Motor neuron (in vitro differentiated cells): ENCODE measurements around the gene S100A4. TPM values are rescaled to one million over a fixed set of nuclear protein-coding genes. Genes with fewer than 3 reads are reported as not detected.

ENCODE experiments used
- ATAC-seq, 8 experiments: fragments of 200-7000 bp; cut with Tn5 transposase; replicated peaks in 6 of 8; 2 replicates each; pipeline ENCODE4 v1.8.0; 2021; ENCODE audit warnings: mild to moderate bottlenecking in 8 of 8, moderate library complexity in 8 of 8
- H3K27ac ChIP-seq, 2 donors: fragments of 250-450 bp; sonication (Bioruptor Pico); 2 replicates each; pipeline ENCODE4 v1.9.0; 2021; ENCODE audit warnings: antibody characterized with exemption in 2 of 2, mild to moderate bottlenecking in 2 of 2, moderate library complexity in 1 of 2
- H3K4me1 ChIP-seq, 2 donors: fragments of 250-450 bp; sonication (Bioruptor Pico); replicated peaks in 1 of 2; 2 replicates each; pipeline ENCODE4 v1.6.1; 2021; ENCODE audit warnings: antibody characterized with exemption in 2 of 2, mild to moderate bottlenecking in 2 of 2, moderate library complexity in 1 of 2
- H3K4me3 ChIP-seq, 5 donors: fragments of 250-450 bp; sonication (Bioruptor Pico); 2 replicates each; pipeline ENCODE4 v1.9.0; 2021; ENCODE audit warnings: antibody characterized with exemption in 5 of 5, mild to moderate bottlenecking in 5 of 5, moderate library complexity in 4 of 5
- WGBS, 10 experiments: fragments of 450-650 bp; shearing (Covaris generic); methylation state at CpG; one replicate each; pipeline ENCODE4 v1.0.0; 2022; 5-methylcytosine and 5-hydroxymethylcytosine counted together
- in situ Hi-C, 9 experiments: fragments of 400-800 bp; cut with MboI; loops; one replicate each; pipeline ENCODE4 v1.15.0; 2021; ENCODE audit warnings: low sequenced_read_pairs in 9 of 9, low pct_unique_long_range_greater_than_20kb in 2 of 9; ENCODE audit not compliant: unreplicated experiment in 9 of 9
- total RNA-seq, 8 experiments: library from RNA; unstranded; fragments of 300-600 nt; gene quantifications; 2 replicates each; pipeline versions ENCODE4 v1.2.3 to v1.2.4, GENCODE V29; 2022

The S100A4 gene
- total RNA-seq, 8 experiments from 2014 or later: 0.93 to 1,152 (median 3.7) TPM

DNA sequence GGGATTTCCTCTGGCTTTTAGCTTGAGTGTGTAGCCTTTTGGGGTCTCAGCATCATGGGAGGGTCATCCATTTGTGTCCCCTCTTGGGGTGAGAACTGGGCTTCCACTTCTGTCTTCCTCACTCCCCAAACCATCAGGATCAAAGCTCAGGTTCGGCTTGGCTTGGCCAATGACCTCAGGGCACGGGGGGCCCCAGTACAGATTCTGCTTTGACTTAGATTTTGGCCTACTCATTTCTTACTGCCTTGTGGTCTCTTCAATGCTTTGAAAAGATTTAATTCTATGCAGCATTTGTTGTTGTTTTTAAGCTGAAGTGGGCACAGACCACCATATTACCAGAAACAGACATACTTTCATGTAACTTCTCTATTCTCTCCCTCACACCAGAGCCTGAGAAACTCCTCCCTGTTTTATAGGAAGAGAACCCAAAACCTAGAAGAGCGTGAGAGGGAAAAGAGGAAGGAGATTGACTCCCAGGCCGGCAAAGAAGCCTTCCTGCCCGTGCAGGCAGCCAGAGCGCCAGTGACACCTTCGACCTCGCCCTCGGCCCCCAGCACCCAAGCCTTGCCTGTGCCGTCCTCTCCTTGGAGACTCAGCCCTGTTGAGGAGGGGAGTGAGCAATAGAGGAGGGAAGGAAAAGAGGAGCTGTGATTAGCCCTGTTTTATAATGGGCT, 5.4 kb upstream of the S100A4 start:
- H3K4me1 ChIP-seq: peaks cover 4 to 7% of the 10 kb centered on the region in 2 donors
- ATAC-seq: no peak
- 80 to 93% (median 83%) methylated on average over 3 to 9 of the region's 10 CpGs; no CpG with 5 or more reads in 4 of the 10 experiments for WGBS, 10 experiments

DNA sequence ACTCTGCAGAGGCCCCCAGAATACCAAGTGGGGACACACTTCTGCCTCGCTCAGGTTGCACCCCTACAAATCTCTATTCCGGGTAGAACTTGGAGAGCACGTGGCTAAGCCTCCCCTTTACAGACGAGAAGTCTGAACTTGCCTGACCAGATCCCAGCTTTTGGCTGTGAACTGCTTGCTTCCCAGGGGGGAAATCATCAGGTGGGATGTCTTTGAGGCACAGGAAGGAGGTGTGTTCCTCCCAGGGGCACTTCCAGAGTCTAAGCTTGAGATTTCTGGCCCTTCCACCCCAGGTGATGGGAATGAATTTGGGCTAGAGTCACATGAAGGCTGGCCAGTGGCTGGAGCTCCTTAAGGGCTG, 4.8 kb upstream of the S100A4 start:
- in situ Hi-C loops: no loop called here
- peaks cover 8 to 13% of the 10 kb centered on the region in 2 donors for H3K4me1 ChIP-seq
- no peak for ATAC-seq
- WGBS, 10 experiments: 70 to 100% (median 87%) methylated on average over 1 to 4 of the region's 4 CpGs; no CpG with 5 or more reads in 3 of the 10 experiments
- no peak overlapping the region for H3K27ac ChIP-seq
- H3K4me3 ChIP-seq: no peak overlapping the region

More for the DNA sequence above, 5.4 kb upstream of the S100A4 start:
- in situ Hi-C loops: no loop called here
- H3K27ac ChIP-seq: no peak overlapping the region
- H3K4me3 ChIP-seq: no peak overlapping the region

DNA sequence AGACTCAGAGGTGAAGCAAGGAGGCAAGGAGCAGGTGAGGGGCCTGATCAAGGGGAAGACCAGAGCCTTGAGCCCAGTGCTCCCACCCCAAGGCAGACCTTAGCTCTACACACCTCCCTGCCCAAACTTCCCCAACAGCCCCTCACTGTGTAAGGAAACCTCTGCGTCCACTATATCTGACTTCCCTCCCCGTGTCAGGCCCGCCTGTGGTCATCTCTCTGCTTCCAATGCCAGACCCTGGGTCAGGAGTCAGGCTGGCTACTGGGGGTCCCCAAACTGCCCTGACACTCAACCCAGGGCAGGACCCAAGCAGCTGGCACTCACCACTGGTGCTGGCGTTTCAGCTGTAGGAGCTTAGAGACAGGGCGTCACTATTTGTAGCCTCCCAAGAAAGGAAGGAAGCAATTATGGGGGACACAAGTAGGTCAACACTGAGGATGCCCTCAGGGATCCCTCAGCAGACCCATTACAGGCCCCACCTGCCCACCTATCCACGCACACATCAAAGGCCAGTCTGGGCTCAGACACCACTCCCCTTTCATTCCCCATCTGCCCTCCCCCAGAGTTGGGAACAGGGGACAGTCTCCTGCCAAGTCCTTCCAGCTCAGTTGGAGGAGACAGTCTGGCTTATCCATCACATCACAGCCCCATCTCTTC, 4.3 kb upstream of the S100A4 start:
- 38 to 93% (median 79%) methylated on average over 2 to 5 of the region's 6 CpGs; no CpG with 5 or more reads in 6 of the 10 experiments for WGBS, 10 experiments
- H3K4me1 ChIP-seq: peaks cover 13 to 17% of the 10 kb centered on the region in 2 donors
- in situ Hi-C loops: no loop called here
- no peak for ATAC-seq
- no peak overlapping the region for H3K27ac ChIP-seq
- no peak overlapping the region for H3K4me3 ChIP-seq

DNA sequence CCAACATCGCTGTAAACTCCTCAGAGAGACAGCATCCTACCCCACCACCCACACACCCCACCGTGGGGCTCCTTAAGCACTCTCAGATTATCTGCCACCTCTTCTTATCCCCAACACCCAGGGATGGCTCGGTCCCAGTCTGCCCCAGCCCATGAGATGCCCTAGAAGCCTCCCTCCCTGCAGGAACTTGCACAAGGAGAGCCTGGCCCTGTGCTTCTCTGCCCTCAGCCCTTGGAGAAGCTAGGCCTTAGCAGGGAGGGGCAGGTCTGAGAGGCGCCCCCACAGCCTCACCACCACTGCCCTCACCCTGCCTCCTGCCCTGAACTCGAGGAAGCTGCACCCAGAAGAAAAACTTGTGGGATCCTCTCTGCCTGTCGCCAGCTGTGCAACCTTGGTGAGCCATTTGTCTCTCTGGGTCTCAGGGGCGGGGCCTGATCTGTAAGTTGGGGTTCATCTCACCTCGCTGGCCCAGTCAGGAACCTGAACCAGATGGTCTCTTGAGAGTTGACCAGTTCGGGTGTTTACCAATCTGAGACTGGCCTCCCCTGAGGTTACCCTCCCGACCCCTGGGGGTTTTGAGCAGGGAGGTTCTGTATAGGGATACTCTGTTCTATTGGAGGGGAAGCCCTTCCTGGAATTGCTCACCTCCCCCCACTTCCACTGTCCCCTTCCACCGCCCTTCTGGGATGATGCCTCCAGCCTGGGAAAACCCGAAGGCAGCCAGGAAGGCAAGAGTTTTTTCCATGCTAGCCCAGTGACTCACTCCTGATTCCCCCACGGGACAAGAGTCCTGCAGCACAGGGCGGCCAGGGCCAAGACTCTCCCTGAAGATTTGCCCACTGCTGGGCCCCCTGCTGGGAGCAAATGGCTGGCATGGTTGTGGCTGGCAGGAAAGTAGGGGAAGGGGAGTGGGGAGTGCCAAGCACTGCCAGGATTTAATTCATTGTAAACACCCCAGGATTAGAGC, 3.4 kb upstream of the S100A4 start, which contains the start of gene S100A3:
TSS of gene S100A3 (minus strand) at position 537 of the 967 bp plus-strand sequence. CDS start 773 bp downstream, outside the sequence.
- H3K4me1 ChIP-seq: peaks cover 19 to 25% of the 10 kb centered on the region in 2 donors
- no peak within 1 kb of the TSS for H3K4me3 ChIP-seq
- in situ Hi-C loops: no loop called here
- peak; percentile 3 to 42 (median 32) for ATAC-seq
- no peak within 1 kb of the TSS for H3K27ac ChIP-seq
- WGBS, 10 experiments: 0 to 82% (median 31%) methylated on average over 1 to 10 of the region's 14 CpGs; no CpG with 5 or more reads in 4 of the 10 experiments

DNA sequence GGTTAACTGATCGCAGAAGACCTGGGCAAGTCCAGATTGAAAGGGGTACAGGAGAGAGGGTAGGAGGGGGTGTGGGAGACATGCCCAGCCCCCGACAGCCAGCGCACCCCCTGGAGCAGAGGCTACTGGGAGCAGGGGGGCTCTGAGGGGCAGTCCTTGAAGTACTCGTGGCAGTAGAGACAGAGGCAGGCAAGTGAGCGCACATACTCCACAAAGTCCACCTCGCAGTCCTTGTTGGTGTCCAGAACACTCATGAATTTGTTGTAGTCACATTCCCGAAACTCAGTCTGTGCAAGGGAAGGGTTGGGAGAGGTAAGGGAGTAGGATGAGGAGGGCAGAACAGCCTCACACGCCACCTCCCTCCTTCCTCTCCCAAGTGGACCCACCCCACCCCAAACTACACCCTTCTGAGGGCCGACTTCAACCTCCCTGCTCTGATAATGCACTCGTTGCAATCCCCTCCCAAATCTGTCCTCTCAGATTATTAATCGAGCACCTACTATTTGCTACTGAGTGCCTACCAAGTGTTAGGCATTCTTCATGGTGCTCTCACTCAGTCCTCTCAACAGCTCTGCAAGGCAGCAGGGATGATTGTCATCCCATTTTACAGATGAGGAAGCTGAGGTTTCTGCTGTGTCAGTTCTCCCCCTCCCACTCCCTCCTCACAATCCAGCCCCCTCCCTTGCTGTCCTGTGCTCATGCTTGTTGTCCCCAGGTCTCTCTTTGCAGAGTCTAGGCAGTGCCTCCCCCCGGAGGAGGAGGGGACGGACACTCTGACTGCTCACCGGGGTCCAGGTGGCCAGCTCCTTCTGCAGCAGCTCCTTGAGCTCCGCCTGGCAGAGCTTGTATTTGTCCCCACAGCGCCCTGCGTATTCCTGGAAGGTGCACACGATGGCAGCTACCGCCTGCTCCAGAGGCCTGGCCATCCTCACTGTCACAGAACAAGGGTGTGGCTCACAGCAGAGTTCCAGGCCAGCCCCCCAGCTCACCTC, 2.2 kb upstream of the S100A4 start:
- Histone ChIP-seq H3K4me3 (no peak overlapping the region), H3K27ac (no peak overlapping the region), H3K4me1 (peaks cover 19 to 25% of the 10 kb centered on the region in 2 donors)
- in situ Hi-C loops: no loop called here
- ATAC-seq: peak in 1 of 8 experiments; percentile 1
- WGBS, 10 experiments: 60 to 87% (median 78%) methylated on average over 1 to 11 of the region's 19 CpGs; no CpG with 5 or more reads in 6 of the 10 experiments

DNA sequence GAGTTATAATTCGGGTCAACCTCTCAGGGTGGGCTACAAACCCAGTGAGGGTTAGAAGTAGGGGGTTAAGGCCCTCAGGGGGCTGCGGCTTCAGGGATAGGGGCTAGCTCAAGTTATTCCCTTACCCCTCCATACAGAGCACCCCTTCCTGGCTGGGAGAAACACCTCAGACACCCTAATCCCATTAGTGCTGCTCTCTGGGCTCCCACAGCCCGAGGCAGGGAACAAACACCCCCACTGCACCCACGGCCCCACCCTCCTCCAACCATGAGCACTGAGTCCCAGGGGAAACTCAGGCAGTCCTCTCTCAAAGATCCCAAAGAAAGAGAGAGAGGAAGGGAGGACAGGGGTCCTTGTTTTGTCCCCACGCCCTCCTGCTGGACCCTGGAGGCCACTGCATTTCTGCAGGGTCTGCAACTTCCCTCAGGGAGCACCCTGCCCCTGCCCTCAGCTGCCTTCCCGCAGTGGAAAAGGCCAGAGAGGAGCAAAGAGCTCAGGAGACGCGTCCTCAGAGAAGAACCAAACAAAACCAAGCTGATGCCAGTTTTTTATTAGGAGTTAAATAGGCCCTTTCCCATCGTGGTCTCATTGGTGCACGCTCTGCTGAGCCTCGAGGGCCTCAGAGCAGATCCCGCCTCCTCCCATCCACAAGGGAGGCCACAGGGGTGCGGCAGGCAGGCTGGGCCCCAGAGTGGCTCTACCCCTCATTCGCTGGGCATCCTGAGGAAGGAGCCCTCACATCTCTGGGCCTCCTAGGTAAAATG, 1.4 kb upstream of the S100A4 start:
- Histone ChIP-seq H3K27ac (no peak overlapping the region), H3K4me1 (peaks cover 19 to 25% of the 10 kb centered on the region in 2 donors), H3K4me3 (no peak overlapping the region)
- peak in 1 of 8 experiments; percentile 13 for ATAC-seq
- 0 to 90% (median 70%) methylated on average over 1 to 11 of the region's 14 CpGs; no CpG with 5 or more reads in 5 of the 10 experiments for WGBS, 10 experiments
- in situ Hi-C loops: no loop called here

DNA sequence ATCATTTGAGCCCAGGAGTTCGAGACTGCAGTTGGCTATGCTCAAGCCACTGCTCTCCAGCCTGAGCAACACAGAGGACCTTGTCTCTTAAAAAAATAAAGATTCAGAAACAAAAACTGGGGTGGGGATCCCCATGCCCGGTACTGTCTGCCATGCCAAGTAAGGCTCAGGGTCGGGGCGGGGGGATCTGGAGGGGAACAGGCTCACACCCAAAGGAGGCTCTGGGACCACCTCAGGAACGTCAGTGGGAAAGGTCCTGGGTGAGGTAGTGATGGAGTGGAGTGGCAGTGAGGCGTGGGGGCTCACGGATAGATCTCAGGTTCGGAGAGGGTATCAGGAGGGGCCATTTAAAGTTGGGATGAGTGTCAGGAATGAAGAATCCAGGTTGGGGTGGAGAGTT, 765 bp upstream of the S100A4 start:
- in situ Hi-C loops: no loop called here
- WGBS, 10 experiments: 0 to 100% (median 100%) methylated on average over 2 to 4 of the region's 8 CpGs; no CpG with 5 or more reads in 7 of the 10 experiments

DNA sequence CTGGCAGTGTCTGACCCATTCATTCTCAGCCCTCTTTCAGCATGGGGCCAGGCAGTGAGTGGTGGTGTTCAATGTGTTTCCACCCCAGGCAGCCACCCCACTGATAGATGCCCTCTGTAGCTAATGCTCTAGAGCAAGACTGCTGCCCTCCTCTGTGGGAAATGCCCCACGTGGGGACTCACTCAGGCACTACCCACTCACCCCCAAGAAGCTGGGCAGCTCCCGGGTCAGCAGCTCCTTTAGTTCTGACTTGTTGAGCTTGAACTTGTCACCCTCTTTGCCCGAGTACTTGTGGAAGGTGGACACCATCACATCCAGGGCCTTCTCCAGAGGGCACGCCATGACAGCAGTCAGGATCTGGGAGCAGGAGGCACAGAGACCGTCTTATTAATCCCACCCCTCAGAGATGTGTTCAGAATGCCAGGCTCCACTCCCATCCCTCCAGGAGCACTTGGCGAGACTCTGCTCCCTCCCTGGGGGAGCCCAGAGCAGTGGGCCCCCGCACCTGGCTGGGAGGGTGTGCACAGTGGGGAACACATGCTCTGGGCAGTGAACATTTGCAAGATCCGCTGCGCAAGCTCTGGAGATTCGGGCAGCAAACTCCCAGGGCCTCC, 1.0 kb downstream of the S100A4 start:
- H3K4me1 ChIP-seq: peaks cover 19 to 25% of the 10 kb centered on the region in 2 donors
- 56 to 67% (median 62%) methylated on average over 3 to 9 of the region's 10 CpGs; no CpG with 5 or more reads in 7 of the 10 experiments for WGBS, 10 experiments
- peak overlapping the region in 1 of 2 donors; percentile 68 for H3K27ac ChIP-seq
- no peak for ATAC-seq
- no peak overlapping the region for H3K4me3 ChIP-seq
- in situ Hi-C loops: no loop called here

More for the DNA sequence above, 765 bp upstream of the S100A4 start:
- H3K27ac ChIP-seq: no peak overlapping the region
- no peak for ATAC-seq
- peaks cover 19 to 25% of the 10 kb centered on the region in 2 donors for H3K4me1 ChIP-seq
- no peak overlapping the region for H3K4me3 ChIP-seq

DNA sequence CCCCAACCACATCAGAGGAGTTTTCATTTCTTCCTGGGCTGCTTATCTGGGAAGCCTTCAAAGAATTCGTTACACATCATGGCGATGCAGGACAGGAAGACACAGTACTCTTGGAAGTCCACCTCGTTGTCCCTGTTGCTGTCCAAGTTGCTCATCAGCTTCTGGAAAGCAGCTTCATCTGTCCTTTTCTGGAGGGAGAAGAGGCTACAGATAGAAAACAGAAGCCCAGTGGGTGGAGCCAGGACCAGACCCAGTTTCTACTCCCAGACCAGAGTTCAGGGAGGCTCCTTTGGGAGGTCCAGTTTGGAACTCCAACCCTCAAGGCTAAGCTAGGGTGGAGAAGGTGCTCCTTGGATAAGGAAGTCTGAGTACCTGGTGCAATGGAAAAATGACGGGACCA, 1.9 kb downstream of the S100A4 start:
- H3K27ac ChIP-seq: no peak overlapping the region
- H3K4me1 ChIP-seq: peaks cover 19 to 25% of the 10 kb centered on the region in 2 donors
- no peak overlapping the region for H3K4me3 ChIP-seq
- no peak for ATAC-seq
- in situ Hi-C loops: no loop called here
- WGBS, 10 experiments: 0 to 100% (median 90%) methylated on average over 1 to 4 of the region's 4 CpGs; no CpG with 5 or more reads in 3 of the 10 experiments

DNA sequence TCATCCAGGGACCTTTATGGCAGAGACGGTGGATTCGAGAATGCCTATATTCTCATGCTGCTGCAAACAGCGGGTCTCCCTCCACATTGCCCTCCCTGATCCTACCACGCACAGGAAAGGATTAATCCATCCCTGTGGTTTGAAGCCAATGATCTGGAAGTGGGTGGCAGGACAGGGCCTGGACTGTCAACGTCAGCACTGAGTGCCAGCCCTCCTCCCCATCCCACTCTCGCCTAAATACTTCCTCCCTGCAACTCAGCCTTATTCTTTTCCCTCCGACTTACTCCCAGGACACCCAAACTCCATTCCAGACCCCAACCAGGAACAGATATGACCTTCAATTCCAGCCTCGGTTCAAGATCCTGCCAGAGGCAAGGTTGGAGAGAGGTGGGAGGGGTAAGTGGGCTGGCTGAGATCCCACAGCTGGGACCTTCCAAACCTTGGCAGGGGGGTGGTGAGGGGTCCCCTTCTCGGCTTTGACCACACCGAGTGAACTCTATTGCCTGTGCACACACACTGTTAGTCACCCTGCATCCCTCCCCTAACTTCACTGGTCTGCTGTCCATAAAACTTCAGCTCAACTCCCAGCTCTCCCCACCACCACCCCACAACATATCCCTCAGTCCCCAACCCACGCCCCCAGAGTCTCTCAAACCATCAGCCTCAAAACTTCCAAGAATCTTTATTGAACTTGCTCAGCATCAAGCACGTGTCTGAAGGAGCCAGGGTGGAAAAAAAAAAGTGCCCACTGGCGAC, 2.5 kb downstream of the S100A4 start:
- H3K27ac ChIP-seq: no peak overlapping the region
- ATAC-seq: no peak
- 4 to 92% (median 77%) methylated on average over 2 to 10 of the region's 13 CpGs; no CpG with 5 or more reads in 2 of the 10 experiments for WGBS, 10 experiments
- H3K4me1 ChIP-seq: peaks cover 19 to 30% of the 10 kb centered on the region in 2 donors
- in situ Hi-C loops: no loop called here
- no peak overlapping the region for H3K4me3 ChIP-seq
